ENCODE data around the gene SIX5. TPM values are rescaled to one million over a fixed set of nuclear protein-coding genes. Genes with fewer than 3 reads are reported as not detected.

The SIX5 gene
- total RNA-seq, 1 donor from 2014 or later, result 20.6 TPM

DNA sequence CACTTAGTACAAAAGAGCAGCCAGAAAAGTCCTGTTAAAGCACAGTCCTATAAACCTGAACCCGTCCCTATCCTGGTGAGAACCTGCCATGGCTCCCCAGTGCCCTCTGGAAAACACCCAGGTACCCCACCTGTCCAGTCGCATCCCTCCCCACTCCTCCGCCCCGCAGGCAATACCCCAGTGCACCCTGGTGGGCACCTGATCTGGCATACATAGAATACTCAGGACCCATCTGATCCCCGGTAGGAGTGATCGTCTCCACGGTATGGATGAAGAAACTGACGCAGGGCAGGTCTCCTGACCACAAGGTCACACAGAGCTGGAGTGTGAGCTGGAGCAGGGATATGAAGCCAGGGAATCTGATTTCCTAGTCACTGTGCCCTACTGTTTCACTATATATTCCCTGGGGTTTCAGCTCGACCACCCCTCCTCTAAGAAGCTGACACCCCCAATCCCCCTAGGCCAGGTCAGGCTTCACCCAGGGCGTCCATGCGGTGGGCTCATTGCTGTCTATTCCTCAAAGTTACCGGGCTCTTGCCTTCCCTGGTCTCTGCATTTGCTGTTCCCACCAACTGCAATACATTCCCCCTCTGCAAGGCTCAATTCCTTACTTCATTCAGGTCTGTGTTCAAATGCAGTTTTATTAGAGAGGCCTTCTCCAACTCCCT is 50.9 kb downstream of the SIX5 start:
- peaks cover 28% of the 10 kb centered on the region for H3K4me1 ChIP-seq
- peak overlapping the region; percentile 58 to 65 for H3K4me3 ChIP-seq

GRCh38 chr19:45717131-45717982 is 51.7 kb downstream of the SIX5 start:
- peak; percentile 100 for DNase-seq (ENCODE audit: extremely low spot score in 2 of 2)
- Histone ChIP-seq H3K27me3 (no peaks in the 10 kb centered on the region), H3K36me3 (peaks cover 0 to 9% of the 10 kb centered on the region in 2 donors), H3K4me1 (peaks cover 25% of the 10 kb centered on the region), H3K4me3 (peak overlapping the region; percentile 58 to 65), H3K27ac (peak overlapping the region; percentile 90), H3K9me3 (no peaks in the 10 kb centered on the region)
- intact Hi-C loops (cut with DNase I), result no loop called here
- TF ChIP-seq POLR2A (IDR thresholded peaks at IDR 0.05) (peak in 1 of 2 donors; percentile 14), POLR2AphosphoS5 (IDR thresholded peaks at IDR 0.05; ENCODE audit: insufficient read depth in 1 of 2, low read depth in 1 of 2) (peak; percentile 97 to 98), CTCF (IDR thresholded peaks at IDR 0.05) (peak in 1 of 3 experiments; percentile 13)

More for the DNA sequence above, 50.9 kb downstream of the SIX5 start:
- DNase-seq (ENCODE audit: extremely low spot score in 2 of 2), result no peak
- peak overlapping the region; percentile 90 for H3K27ac ChIP-seq
- H3K27me3 ChIP-seq, result no peaks in the 10 kb centered on the region
- H3K9me3 ChIP-seq, result no peaks in the 10 kb centered on the region
- TF ChIP-seq POLR2AphosphoS5 (IDR thresholded peaks at IDR 0.05; ENCODE audit: insufficient read depth in 1 of 2, low read depth in 1 of 2) (no peak), POLR2A (IDR thresholded peaks at IDR 0.05) (no peak), CTCF (IDR thresholded peaks at IDR 0.05) (no peak)
- intact Hi-C loops (cut with DNase I), result no loop called here
- peaks cover 0 to 5% of the 10 kb centered on the region in 2 donors for H3K36me3 ChIP-seq

DNA sequence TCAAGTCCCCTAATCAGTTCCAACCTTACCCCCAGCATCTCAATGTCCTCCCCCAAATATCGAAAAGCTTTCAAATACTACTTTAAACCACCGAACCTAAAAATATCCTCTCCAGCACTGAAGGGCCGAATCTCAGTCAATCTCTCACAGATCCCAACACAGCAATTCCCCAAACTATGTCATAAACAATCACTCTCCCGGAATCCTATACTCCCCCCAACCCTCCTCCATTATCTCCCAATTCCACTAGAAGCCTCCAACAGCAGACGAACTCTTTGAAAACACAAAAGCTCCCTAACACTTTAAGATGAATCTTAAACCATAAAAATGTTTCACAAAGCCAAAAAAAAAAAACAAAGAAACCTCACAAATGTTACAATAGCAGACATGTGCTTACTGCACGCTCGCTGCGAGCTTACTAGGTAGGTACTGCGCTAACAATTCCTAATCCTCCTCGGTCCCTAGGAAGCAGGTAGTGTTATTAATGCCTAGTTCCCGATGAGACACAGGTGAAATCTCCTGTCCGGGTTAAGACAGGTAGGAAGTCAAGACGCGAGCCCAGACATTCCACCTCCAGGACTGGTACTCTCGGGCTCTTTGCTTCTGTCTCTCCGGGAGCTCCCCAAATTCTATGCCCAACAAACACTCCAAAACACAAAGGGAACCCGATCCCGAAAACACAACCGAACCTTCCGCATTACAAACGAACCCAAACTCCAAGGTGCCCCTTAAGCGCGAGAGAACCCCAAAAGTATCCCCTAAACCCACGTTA is 52.5 kb downstream of the SIX5 start:
- DNase-seq (ENCODE audit: extremely low spot score in 2 of 2), result peak in 1 of 2 donors; percentile 92
- Histone ChIP-seq H3K4me3 (peak overlapping the region; percentile 58 to 65), H3K9me3 (no peaks in the 10 kb centered on the region), H3K27me3 (no peaks in the 10 kb centered on the region), H3K4me1 (peaks cover 17% of the 10 kb centered on the region), H3K36me3 (peaks cover 0 to 17% of the 10 kb centered on the region in 2 donors), H3K27ac (peak overlapping the region; percentile 90)
- no peak for TF ChIP-seq POLR2AphosphoS5 (IDR thresholded peaks at IDR 0.05; ENCODE audit: insufficient read depth in 1 of 2, low read depth in 1 of 2)
- no peak for TF ChIP-seq CTCF (IDR thresholded peaks at IDR 0.05)
- TF ChIP-seq POLR2A (IDR thresholded peaks at IDR 0.05), result no peak
- intact Hi-C loops (cut with DNase I), result no loop called here

DNA sequence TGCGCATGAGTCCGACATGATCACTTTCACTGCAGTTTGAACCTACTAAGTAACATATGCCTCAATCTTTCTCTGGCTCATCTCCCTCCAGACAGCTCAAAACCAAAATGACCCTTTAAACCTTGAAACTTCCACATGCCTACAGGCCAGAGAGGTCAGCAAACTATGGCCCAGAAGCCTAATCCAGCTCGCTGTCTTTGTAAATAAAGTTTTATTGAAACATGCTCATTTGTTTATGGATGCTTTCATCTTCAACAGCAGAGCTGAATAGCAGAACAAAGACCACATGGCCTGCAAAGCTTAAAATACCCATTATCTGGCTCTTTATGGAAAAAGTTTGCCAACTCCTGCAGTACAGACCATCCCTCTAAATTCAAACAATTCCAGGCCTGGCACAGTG is 53.9 kb downstream of the SIX5 start:
- H3K27ac ChIP-seq, result no peak overlapping the region
- peaks cover 0 to 22% of the 10 kb centered on the region in 2 donors for H3K36me3 ChIP-seq
- TF ChIP-seq CTCF (IDR thresholded peaks at IDR 0.05) (no peak), POLR2AphosphoS5 (IDR thresholded peaks at IDR 0.05; ENCODE audit: insufficient read depth in 1 of 2, low read depth in 1 of 2) (no peak), POLR2A (IDR thresholded peaks at IDR 0.05) (no peak)
- no peaks in the 10 kb centered on the region for H3K9me3 ChIP-seq
- no peak overlapping the region for H3K4me3 ChIP-seq
- H3K27me3 ChIP-seq, result no peaks in the 10 kb centered on the region
- H3K4me1 ChIP-seq, result peaks cover 17% of the 10 kb centered on the region
- DNase-seq (ENCODE audit: extremely low spot score in 2 of 2), result no peak
- intact Hi-C loops (cut with DNase I), result no loop called here

Other genes starting within 250 kb of the SIX5 start
- 6.6 TPM for gene OPA3, start 184.4 kb downstream of the SIX5 start, total RNA-seq
- gene GPR4, start 167.0 kb downstream of the SIX5 start, total RNA-seq, result 3.4 TPM
- gene EML2, start 129.9 kb downstream of the SIX5 start, total RNA-seq, result 74.9 TPM
- 3.4 TPM for gene GIPR, start 101.0 kb downstream of the SIX5 start, total RNA-seq
- gene SNRPD2, start 77.3 kb downstream of the SIX5 start, total RNA-seq, result 180 TPM
- gene QPCTL, start 76.6 kb downstream of the SIX5 start, total RNA-seq, result 4.7 TPM
- gene FBXO46, start 38.4 kb downstream of the SIX5 start, total RNA-seq, result 23.8 TPM
- not detected for gene MEIOSIN, start 35.8 kb downstream of the SIX5 start, total RNA-seq
- 29.0 TPM for gene DMPK, start 13.2 kb upstream of the SIX5 start, total RNA-seq
- 31.2 TPM for gene DMWD, start 23.6 kb upstream of the SIX5 start, total RNA-seq
- not detected for gene RSPH6A, start 46.1 kb upstream of the SIX5 start, total RNA-seq
- gene SYMPK, start 93.9 kb upstream of the SIX5 start, total RNA-seq, result 43.2 TPM
- gene FOXA3, start 95.1 kb upstream of the SIX5 start, total RNA-seq, result not detected
- gene IRF2BP1, start 116.9 kb upstream of the SIX5 start, total RNA-seq, result 32.2 TPM
- gene MYPOP, start 133.4 kb upstream of the SIX5 start, total RNA-seq, result 13.8 TPM
- gene NANOS2, start 145.5 kb upstream of the SIX5 start, total RNA-seq, result not detected
- 1.5 TPM for gene NOVA2, start 204.6 kb upstream of the SIX5 start, total RNA-seq
- gene CCDC61, start 226.2 kb upstream of the SIX5 start, total RNA-seq, result 36.3 TPM